DND-41 (cell line): ENCODE data around the gene GNE.

Experiments used
- CTCF ChIP-seq: IDR thresholded peaks from 2 replicates; pipeline ENCODE4 v1.5.1; 2012; ENCODE audit warnings: borderline replicate concordance, low read length, moderate library complexity, mild to moderate bottlenecking; ENCODE audit not compliant: poor library complexity, severe bottlenecking; ENCODE audit errors: extremely low read depth
- EZH2 ChIP-seq: IDR thresholded peaks from 3 replicates; pipeline ENCODE4 v1.6.1; 2012; ENCODE audit warnings: borderline replicate concordance, low read depth, mild to moderate bottlenecking, moderate library complexity, low read length, inconsistent platforms; ENCODE audit not compliant: severe bottlenecking

- TF ChIP-seq CTCF (no peak), EZH2 (no peak)
These were observed 28.1 kb upstream of the GNE start for GRCh38 chr9:36286388-36286787.
